ENCODE measurements around the gene ASB5.

The ASB5 gene

GRCh38 chr4:176268963-176269362, at the start of gene ASB5:
Gene ASB5, minus strand, starts transcription at chr4:176269222. Its CDS starts 114 bp downstream, at chr4:176269108.
- in situ Hi-C loops (cut with HindIII; ENCODE audit: low pct_ligation_motif_present, low sequenced_read_pairs), result no loop called here

DNA sequence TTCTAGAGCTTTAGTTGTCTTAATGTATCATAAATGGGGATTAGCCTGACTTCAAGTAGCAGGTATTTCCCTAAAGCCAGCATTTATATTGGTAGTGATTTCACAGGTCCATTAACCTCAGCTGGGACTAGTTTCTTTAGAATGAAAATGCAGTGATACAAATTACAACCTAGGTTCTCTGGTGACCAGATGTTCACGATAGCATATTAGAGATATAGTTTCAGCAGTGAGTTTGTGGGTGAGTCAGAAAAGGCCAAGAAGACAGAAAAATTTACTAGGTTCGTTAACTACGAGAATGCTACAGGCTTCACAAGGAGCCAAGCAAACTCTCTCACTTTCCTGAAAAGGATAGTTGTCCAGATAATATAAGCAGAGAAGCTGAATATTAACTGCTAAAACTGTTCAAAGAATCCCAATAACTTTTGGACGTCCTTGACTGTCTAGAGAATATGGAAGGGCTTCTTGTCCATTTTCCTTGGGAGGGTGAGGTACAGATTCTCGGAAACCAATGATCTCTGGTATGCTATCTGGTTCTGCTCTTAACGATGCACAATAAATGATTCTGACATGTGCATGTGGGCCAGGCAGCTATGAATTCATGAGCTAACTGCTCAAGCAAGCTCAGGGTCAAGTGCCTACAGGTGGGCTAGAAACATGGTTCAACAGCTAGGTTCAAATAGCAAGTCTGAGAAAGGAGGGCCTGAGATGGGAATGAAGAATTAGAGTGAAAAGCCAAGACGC, 44.7 kb upstream of the ASB5 start:
- no peak overlapping the region for H3K27ac ChIP-seq
- no peaks in the 10 kb centered on the region for H3K36me3 ChIP-seq (replicated peaks)
- TF ChIP-seq CTCF (IDR thresholded peaks at IDR 0.05; ENCODE audit: low read depth, low read length, missing control alignments), result no peak
- in situ Hi-C loops (cut with HindIII; ENCODE audit: low pct_ligation_motif_present, low sequenced_read_pairs), result no loop called here
- no peak for DNase-seq
- no peak overlapping the region for H3K4me3 ChIP-seq (ENCODE audit: low read depth, low read length)
- H3K27me3 ChIP-seq (replicated peaks), result no peaks in the 10 kb centered on the region

More at GRCh38 chr4:176268963-176269362, at the start of gene ASB5:
- no peak for TF ChIP-seq CTCF (IDR thresholded peaks at IDR 0.05; ENCODE audit: low read depth, low read length, missing control alignments)
- DNase-seq, result no peak
- Histone ChIP-seq H3K27ac (peak within 1 kb of the TSS; percentile 78), H3K4me3 (ENCODE audit: low read depth, low read length) (no peak within 1 kb of the TSS), H3K36me3 (replicated peaks) (no peaks in the 10 kb centered on the region), H3K27me3 (replicated peaks) (no peaks in the 10 kb centered on the region)

- Histone ChIP-seq H3K36me3 (replicated peaks) (no peaks in the 10 kb centered on the region), H3K27me3 (replicated peaks) (no peaks in the 10 kb centered on the region), H3K4me3 (ENCODE audit: low read depth, low read length) (no peak overlapping the region), H3K27ac (no peak overlapping the region)
- TF ChIP-seq CTCF (IDR thresholded peaks at IDR 0.05; ENCODE audit: low read depth, low read length, missing control alignments), result no peak
- peak; percentile 62 for DNase-seq
- in situ Hi-C loops (cut with HindIII; ENCODE audit: low pct_ligation_motif_present, low sequenced_read_pairs), result no loop called here
Measured at GRCh38 chr4:176309772-176310171, 40.8 kb upstream of the ASB5 start.

DNA sequence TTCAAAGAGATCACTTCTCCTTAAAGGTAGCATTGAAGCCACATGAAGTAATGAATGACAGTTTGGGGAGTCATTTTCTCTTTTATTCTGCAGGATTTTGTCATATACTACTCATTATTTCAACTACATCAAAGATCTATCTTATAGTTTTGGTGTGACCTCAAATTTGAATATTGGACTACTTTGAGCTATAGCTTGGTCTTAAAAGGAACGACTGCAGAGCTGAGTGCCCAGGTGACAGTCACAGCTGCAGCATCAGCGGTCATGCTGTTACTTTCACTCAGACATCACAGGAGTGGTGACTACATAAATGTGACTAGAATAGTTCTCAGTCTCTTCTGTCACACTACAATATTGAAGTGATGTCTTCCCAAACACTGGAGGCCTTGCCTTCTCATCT, 40.0 kb upstream of the ASB5 start:
- H3K27me3 ChIP-seq (replicated peaks), result no peaks in the 10 kb centered on the region
- in situ Hi-C loops (cut with HindIII; ENCODE audit: low pct_ligation_motif_present, low sequenced_read_pairs), result no loop called here
- TF ChIP-seq CTCF (IDR thresholded peaks at IDR 0.05; ENCODE audit: low read depth, low read length, missing control alignments), result no peak
- DNase-seq, result no peak
- no peak overlapping the region for H3K4me3 ChIP-seq (ENCODE audit: low read depth, low read length)
- no peak overlapping the region for H3K27ac ChIP-seq
- no peaks in the 10 kb centered on the region for H3K36me3 ChIP-seq (replicated peaks)

GRCh38 chr4:176308441-176308840, 39.4 kb upstream of the ASB5 start:
- no peak for TF ChIP-seq CTCF (IDR thresholded peaks at IDR 0.05; ENCODE audit: low read depth, low read length, missing control alignments)
- Histone ChIP-seq H3K27ac (no peak overlapping the region), H3K4me3 (ENCODE audit: low read depth, low read length) (no peak overlapping the region), H3K27me3 (replicated peaks) (no peaks in the 10 kb centered on the region), H3K36me3 (replicated peaks) (no peaks in the 10 kb centered on the region)
- in situ Hi-C loops (cut with HindIII; ENCODE audit: low pct_ligation_motif_present, low sequenced_read_pairs), result no loop called here
- no peak for DNase-seq

GRCh38 chr4:176307666-176307930, 38.6 kb upstream of the ASB5 start:
- in situ Hi-C loops (cut with HindIII; ENCODE audit: low pct_ligation_motif_present, low sequenced_read_pairs), result no loop called here
- Histone ChIP-seq H3K27ac (no peak overlapping the region), H3K36me3 (replicated peaks) (no peaks in the 10 kb centered on the region), H3K4me3 (ENCODE audit: low read depth, low read length) (no peak overlapping the region), H3K27me3 (replicated peaks) (no peaks in the 10 kb centered on the region)
- DNase-seq, result no peak
- no peak for TF ChIP-seq CTCF (IDR thresholded peaks at IDR 0.05; ENCODE audit: low read depth, low read length, missing control alignments)
